K562 (cell line): ENCODE measurements around the gene CCDC194. TPM values are rescaled to one million over a fixed set of nuclear protein-coding genes. Genes with fewer than 3 reads are reported as not detected.

Source experiments
- CBX2 ChIP-seq: fragments of 200-600 bp; sonication (generic); IDR thresholded peaks from one replicate; pipeline ENCODE4 v1.6.1; 2012; ENCODE audit warnings: mild to moderate bottlenecking, low read length, inconsistent platforms; ENCODE audit not compliant: insufficient read depth, poor library complexity, severe bottlenecking
- DMBX1 ChIP-seq: fragments of 250-450 bp; sonication (Bioruptor Pico); IDR thresholded peaks from 2 replicates; pipeline ENCODE4 v1.8.0; 2022; ENCODE audit warnings: inconsistent platforms, mild to moderate bottlenecking, moderate library complexity, borderline replicate concordance
- DNMT1 ChIP-seq: fragments of 450-650 bp; IDR thresholded peaks from 2 replicates; pipeline ENCODE4 v1.6.1; 2016; ENCODE audit warnings: antibody characterized with exemption, mild to moderate bottlenecking
- FOS ChIP-seq: IDR thresholded peaks from 3 replicates; pipeline ENCODE4 v1.6.1; 2011; ENCODE audit not compliant: insufficient read length; ENCODE audit errors: extremely low read depth
- FOXM1 ChIP-seq, 2 experiments: fragments of 450-650 bp in 1 of 2; sonication (generic) in 1 of 2; formaldehyde crosslinking in 1 of 2; IDR thresholded peaks; 2 replicates each; pipeline versions ENCODE4 v1.6.1 to v1.9.0; 2017 to 2022; ENCODE audit warnings: low read depth in 2 of 2, mild to moderate bottlenecking in 2 of 2, missing genetic modification reagents in 1 of 2, moderate library complexity in 1 of 2
- HCFC1 ChIP-seq: IDR thresholded peaks from 2 replicates; pipeline ENCODE4 v1.6.1; 2012; ENCODE audit warnings: low read depth, low read length, improper control_type of control experiment
- KLF16 ChIP-seq: IDR thresholded peaks from 2 replicates; pipeline ENCODE4 v1.6.1; 2016; ENCODE audit warnings: antibody characterized with exemption
- MAZ ChIP-seq, 2 experiments: fragments of 450-650 bp in 1 of 2; sonication (generic) in 1 of 2; formaldehyde crosslinking; IDR thresholded peaks in 1 of 2; conservative IDR thresholded peaks in 1 of 2; 2 replicates each; pipeline versions ENCODE4 v1.4.0 to v1.5.0; 2020; ENCODE audit warnings: mild to moderate bottlenecking in 1 of 2, missing genetic modification reagents in 1 of 2
- MEIS2 ChIP-seq: fragments of 450-650 bp; IDR thresholded peaks from 2 replicates; pipeline ENCODE4 v1.6.1; 2014; ENCODE audit warnings: mild to moderate bottlenecking; ENCODE audit not compliant: partially characterized antibody
- NBN ChIP-seq: fragments of 450-650 bp; IDR thresholded peaks from 2 replicates; pipeline ENCODE4 v1.6.1; 2016; ENCODE audit warnings: low read depth, mild to moderate bottlenecking
- RBM17 ChIP-seq: fragments of 200-400 bp; formaldehyde crosslinking; IDR thresholded peaks from 2 replicates; pipeline ENCODE4 v1.6.1; 2017; ENCODE audit warnings: low read depth, mild to moderate bottlenecking, low read length, borderline replicate concordance
- SIN3B ChIP-seq: fragments of 450-650 bp; IDR thresholded peaks from 2 replicates; pipeline ENCODE4 v1.6.1; 2017; ENCODE audit warnings: low read depth, mild to moderate bottlenecking, moderate library complexity
- U2AF2 ChIP-seq: fragments of 200-400 bp; formaldehyde crosslinking; optimal IDR thresholded peaks from 2 replicates; pipeline ENCODE3; 2017; ENCODE audit warnings: low read depth, mild to moderate bottlenecking, low read length
- XRCC3 ChIP-seq: fragments of 450-650 bp; IDR thresholded peaks from 2 replicates; pipeline ENCODE4 v1.6.1; 2017; ENCODE audit warnings: mild to moderate bottlenecking, moderate library complexity
- polyA plus RNA-seq, 8 experiments: library from polyadenylated mRNA; depleted of rRNA in 4 of 8; stranded (reverse) in 5 of 8; unstranded in 3 of 8; fragments of >200 nt; fragmentation: Nextera tagmentation in 2 of 8; fragmentation: Illumina TruSeq in 1 of 8; extraction: Ambion mirVana in 2 of 8; extraction: Trizol in 1 of 8; gene quantifications; 2 replicates each; pipeline versions ENCODE4 v1.2.1 to v1.2.3, GENCODE V29; 2011 to 2014; ENCODE audit warnings: inconsistent platforms in 1 of 8, missing spikeins in 1 of 8
- total RNA-seq, 7 experiments: library from RNA; depleted of rRNA in 6 of 7; stranded (reverse); fragments of >200 nt in 6 of 7; fragmentation: Illumina TruSeq in 2 of 7; extraction: Trizol in 2 of 7; gene quantifications; 2 replicates each; pipeline versions ENCODE4 v1.2.1 to v1.2.3, GENCODE V29; 2011 to 2021; ENCODE audit warnings: low replicate concordance in 1 of 7
- TF ChIP-seq, protein P1 (sequence below): IDR thresholded peaks from 2 replicates; pipeline ENCODE4 v1.6.1; 2011; ENCODE audit warnings: borderline replicate concordance, low read depth, mild to moderate bottlenecking, moderate library complexity, low read length; ENCODE audit not compliant: insufficient read depth, poor library complexity, severe bottlenecking
- TF ChIP-seq, protein P2 (sequence below): fragments of 450-650 bp; IDR thresholded peaks from 2 replicates; pipeline ENCODE4 v1.6.1; 2016; ENCODE audit warnings: borderline replicate concordance
- TF ChIP-seq, protein P3 (sequence below): sonication (generic); formaldehyde crosslinking; IDR thresholded peaks from 2 replicates; pipeline ENCODE4 v1.8.0; 2023; ENCODE audit warnings: mild to moderate bottlenecking, missing genetic modification reagents
- TF ChIP-seq, protein P4 (sequence below): fragments of 450-650 bp; formaldehyde crosslinking; IDR thresholded peaks from 2 replicates; pipeline ENCODE4 v1.4.0; 2022; ENCODE audit warnings: mild to moderate bottlenecking, moderate library complexity

CCDC194 gene
- total and polyA plus RNA-seq, 9 of the 15 experiments (the other 6 are each of a cell fraction or from before 2014, with no cell fraction given), result 0.13 to 1.3 (median 0.39) TPM; not detected in 3

DNA sequence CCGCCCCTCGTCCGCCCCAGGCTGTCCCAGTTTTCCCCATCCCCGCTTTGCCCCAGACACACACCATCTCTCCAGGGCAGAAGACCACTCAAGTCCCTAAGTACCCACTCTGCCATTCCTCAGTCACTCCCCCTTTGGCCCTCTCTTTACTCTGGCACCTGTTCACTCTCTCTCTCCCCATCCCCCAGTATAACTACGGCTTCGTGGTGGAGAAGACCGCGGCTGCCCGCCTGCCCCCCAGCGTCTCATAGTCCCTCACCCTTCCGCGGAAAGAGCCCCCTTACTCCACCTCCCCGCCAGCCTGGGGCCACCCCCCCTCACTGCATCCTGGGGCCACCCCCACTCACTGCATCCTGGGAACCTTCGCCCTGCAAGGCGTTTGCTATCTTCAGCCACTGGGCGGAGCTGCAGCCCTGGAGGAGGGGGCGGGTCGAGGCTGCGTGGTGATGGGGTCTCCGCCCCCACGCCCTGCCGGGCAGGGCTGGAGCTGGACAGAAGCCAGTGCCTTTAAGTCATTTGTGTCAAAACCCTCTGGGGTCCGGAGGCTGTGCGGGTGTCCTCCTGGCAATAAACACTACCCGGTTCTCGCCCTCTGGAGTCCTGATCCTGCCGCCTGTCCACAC is 30.9 kb upstream of the CCDC194 start (continued):
- TF ChIP-seq, protein P1, sequence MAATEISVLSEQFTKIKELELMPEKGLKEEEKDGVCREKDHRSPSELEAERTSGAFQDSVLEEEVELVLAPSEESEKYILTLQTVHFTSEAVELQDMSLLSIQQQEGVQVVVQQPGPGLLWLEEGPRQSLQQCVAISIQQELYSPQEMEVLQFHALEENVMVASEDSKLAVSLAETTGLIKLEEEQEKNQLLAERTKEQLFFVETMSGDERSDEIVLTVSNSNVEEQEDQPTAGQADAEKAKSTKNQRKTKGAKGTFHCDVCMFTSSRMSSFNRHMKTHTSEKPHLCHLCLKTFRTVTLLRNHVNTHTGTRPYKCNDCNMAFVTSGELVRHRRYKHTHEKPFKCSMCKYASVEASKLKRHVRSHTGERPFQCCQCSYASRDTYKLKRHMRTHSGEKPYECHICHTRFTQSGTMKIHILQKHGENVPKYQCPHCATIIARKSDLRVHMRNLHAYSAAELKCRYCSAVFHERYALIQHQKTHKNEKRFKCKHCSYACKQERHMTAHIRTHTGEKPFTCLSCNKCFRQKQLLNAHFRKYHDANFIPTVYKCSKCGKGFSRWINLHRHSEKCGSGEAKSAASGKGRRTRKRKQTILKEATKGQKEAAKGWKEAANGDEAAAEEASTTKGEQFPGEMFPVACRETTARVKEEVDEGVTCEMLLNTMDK, result peak; percentile 83
- TF ChIP-seq RBM17 (no peak), KLF16 (0 out of 2 replicates have a peak, but pooled peaks have one; percentile 48), SIN3B (no peak), DNMT1 (no peak), MEIS2 (peak; percentile 69), NBN (0 out of 2 replicates have a peak, but pooled peaks have one; percentile 43), MAZ (CRISPR knock-in tag; conservative IDR thresholded peaks at IDR 0.05 in 1 of 2, IDR thresholded peaks at IDR 0.05 in 1 of 2) (peak in 1 of 2 experiments; percentile 89; a peak in 2 of 4 replicates), FOXM1 (IDR thresholded peaks at IDR 0.05; ENCODE audit: low read depth) (no peak), FOXM1 (CRISPR knock-in tag; IDR thresholded peaks at IDR 0.05; ENCODE audit: low read depth) (no peak), XRCC3 (no peak), U2AF2 (no peak), DMBX1 (CRISPR knock-in tag) (no peak), FOS (no peak), CBX2 (no peak), HCFC1 (0 out of 2 replicates have a peak, but pooled peaks have one; percentile 28)
- TF ChIP-seq, protein P2, sequence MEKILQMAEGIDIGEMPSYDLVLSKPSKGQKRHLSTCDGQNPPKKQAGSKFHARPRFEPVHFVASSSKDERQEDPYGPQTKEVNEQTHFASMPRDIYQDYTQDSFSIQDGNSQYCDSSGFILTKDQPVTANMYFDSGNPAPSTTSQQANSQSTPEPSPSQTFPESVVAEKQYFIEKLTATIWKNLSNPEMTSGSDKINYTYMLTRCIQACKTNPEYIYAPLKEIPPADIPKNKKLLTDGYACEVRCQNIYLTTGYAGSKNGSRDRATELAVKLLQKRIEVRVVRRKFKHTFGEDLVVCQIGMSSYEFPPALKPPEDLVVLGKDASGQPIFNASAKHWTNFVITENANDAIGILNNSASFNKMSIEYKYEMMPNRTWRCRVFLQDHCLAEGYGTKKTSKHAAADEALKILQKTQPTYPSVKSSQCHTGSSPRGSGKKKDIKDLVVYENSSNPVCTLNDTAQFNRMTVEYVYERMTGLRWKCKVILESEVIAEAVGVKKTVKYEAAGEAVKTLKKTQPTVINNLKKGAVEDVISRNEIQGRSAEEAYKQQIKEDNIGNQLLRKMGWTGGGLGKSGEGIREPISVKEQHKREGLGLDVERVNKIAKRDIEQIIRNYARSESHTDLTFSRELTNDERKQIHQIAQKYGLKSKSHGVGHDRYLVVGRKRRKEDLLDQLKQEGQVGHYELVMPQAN, result no peak
- TF ChIP-seq, protein P3, sequence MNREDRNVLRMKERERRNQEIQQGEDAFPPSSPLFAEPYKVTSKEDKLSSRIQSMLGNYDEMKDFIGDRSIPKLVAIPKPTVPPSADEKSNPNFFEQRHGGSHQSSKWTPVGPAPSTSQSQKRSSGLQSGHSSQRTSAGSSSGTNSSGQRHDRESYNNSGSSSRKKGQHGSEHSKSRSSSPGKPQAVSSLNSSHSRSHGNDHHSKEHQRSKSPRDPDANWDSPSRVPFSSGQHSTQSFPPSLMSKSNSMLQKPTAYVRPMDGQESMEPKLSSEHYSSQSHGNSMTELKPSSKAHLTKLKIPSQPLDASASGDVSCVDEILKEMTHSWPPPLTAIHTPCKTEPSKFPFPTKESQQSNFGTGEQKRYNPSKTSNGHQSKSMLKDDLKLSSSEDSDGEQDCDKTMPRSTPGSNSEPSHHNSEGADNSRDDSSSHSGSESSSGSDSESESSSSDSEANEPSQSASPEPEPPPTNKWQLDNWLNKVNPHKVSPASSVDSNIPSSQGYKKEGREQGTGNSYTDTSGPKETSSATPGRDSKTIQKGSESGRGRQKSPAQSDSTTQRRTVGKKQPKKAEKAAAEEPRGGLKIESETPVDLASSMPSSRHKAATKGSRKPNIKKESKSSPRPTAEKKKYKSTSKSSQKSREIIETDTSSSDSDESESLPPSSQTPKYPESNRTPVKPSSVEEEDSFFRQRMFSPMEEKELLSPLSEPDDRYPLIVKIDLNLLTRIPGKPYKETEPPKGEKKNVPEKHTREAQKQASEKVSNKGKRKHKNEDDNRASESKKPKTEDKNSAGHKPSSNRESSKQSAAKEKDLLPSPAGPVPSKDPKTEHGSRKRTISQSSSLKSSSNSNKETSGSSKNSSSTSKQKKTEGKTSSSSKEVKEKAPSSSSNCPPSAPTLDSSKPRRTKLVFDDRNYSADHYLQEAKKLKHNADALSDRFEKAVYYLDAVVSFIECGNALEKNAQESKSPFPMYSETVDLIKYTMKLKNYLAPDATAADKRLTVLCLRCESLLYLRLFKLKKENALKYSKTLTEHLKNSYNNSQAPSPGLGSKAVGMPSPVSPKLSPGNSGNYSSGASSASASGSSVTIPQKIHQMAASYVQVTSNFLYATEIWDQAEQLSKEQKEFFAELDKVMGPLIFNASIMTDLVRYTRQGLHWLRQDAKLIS (CRISPR knock-in tag), result no peak
- TF ChIP-seq, protein P4, sequence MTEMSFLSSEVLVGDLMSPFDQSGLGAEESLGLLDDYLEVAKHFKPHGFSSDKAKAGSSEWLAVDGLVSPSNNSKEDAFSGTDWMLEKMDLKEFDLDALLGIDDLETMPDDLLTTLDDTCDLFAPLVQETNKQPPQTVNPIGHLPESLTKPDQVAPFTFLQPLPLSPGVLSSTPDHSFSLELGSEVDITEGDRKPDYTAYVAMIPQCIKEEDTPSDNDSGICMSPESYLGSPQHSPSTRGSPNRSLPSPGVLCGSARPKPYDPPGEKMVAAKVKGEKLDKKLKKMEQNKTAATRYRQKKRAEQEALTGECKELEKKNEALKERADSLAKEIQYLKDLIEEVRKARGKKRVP (CRISPR knock-in tag), result no peak
